HG02623 (cell line): ENCODE data around the gene MME.

ENCODE experiments used
- ATAC-seq: cut with Tn5 transposase; IDR thresholded peaks from one replicate; pipeline ENCODE4 v1.9.1; 2021; ENCODE audit warnings: moderate library complexity; ENCODE audit not compliant: unreplicated experiment

The MME gene

GRCh38 chr3:155079746-155080487, at the start of gene MME:
Gene MME (plus strand): TSS chr3:155080319. CDS start chr3:155084168, 3,849 bp downstream.
- ATAC-seq = no peak

DNA sequence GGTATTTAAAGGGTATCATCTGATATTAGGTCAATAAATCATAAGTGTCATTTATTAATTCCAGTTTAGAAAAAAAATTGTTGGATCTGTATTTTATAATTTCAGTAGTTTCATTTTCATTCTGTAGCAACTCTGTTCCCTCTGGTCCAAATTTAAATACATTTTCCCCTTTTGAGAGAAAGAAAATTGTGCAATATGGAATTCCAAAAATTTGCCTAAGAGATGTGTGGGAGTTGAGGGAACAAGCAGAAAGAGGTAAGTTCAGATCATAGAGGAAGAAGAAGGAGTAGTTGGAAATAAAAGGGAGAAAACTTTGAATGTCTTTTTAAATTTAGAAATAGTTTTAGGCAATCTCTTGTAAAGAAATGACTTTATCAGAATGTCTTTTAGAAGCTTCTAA, 48.9 kb upstream of the MME start:
- ATAC-seq = no peak

- ATAC-seq = no peak
Measured at GRCh38 chr3:155032918-155033317, 47.2 kb upstream of the MME start.

GRCh38 chr3:155034786-155035185, 45.3 kb upstream of the MME start:
- no peak for ATAC-seq

DNA sequence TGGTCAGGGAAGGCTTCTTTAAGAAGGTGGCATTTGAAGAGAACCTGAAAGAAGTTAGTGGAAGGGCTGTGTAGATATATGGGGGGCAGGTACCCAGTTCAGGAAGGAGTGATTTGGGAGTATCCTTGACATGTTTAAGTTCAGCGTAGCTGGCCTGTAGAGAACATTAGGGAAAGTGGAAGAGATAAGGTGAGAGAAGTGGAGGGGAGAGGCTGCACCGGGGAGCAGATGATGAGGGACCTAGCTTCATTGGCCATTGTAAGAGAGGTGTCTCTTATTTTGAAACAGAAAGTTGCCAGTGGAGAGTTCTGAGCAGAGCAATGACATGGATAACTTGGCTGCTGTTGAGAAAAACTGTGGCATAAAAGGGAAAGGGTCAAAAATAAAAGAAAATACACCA, 44.6 kb upstream of the MME start:
- no peak for ATAC-seq

GRCh38 chr3:155037508-155038202, 42.5 kb upstream of the MME start:
- no peak for ATAC-seq

DNA sequence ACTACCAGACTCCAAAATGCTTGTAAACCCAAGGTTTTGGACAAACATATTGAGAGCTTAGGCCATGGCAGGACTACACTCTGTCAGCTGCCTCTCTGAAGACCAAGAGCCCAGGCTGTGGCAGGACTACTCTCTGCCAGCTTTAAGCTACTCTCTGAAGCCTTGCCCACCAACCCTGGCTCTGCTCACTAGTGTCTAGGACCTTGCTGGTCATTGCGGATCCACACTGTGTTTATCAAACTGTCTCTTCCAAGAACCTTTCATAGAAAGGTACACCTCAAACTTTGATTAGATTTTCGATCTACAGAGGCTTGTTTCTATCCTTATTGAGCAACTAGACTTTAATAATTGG, 41.9 kb upstream of the MME start:
- no peak for ATAC-seq

- ATAC-seq = no peak
Measured at GRCh38 chr3:155046935-155047334, 33.2 kb upstream of the MME start.

DNA sequence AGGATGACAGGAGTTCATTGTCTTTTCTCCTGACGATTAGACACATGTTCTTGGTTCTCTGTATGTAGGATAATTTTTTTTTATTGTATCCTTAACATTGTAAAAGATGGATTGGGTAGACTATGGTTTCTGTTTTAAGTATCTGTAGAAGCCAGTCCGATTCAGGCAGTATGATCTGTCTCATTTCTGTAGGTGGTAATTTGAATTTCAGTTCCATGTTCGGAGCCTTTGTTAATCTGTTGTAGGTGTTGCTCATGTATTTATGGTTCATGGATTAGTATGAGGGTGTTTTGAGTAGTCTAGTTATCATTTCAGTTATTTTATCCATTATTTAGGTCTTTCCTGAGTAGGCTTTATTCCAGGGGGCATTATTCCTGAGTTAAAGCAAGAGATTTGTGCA, 32.4 kb upstream of the MME start:
- ATAC-seq = no peak

DNA sequence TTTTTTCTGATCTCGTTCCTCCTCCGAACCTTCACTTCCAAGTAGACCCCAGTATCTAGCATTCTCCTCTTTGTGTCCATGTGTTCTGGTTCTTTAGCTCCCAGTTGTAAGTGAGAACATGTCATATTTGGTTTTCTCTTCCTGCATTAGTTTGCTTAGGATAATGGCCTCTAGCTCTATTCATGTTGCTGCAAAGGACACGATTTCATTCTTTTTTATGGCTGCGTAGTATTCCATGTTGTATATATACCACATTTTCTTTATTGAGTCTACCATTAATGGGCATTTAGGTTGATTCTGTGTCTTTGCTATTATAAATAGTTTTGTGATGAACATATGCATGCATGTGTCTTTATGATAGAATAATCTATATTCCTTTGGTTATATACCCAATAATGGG, 30.2 kb upstream of the MME start:
- ATAC-seq = no peak

GRCh38 chr3:155052470-155052869, 27.6 kb upstream of the MME start:
- ATAC-seq = no peak

DNA sequence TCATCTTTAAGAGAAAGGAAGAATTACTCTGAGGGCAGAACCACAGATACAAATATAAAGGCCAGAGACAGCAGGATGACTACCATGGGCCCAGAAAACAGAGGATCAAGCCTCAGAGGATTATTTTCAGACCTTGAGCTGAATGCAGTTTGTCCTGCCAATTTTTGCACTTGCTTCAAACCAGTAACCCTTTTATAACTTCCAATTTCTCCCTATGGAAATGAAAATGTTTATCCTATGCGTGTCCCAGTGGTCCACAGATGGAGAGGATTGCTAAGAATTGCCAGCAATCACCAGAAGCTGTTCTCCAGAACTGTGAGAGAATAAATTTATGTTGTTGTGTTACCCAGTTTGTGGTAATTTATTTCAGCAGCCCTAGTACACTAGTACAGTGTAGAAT, 26.4 kb upstream of the MME start:
- ATAC-seq = no peak

DNA sequence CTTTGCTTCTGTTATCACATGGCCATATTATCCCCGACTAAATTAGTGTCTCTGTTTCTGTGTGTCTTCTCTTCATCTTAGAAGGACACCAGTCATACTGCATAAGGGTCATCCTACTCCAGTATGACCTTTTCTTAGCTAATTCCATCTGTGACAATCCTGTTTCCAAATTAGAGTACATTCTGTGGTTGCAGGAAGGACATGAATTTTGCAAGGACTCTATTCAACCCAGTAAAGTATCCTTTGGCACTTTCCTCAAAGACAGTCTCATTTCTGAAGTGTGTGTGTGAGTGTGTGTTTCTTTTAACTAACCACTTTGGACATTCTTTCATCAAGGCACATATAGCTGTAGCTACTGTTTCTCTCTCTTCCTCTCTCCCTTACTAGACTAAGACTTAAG, 15.2 kb upstream of the MME start:
- no peak for ATAC-seq

DNA sequence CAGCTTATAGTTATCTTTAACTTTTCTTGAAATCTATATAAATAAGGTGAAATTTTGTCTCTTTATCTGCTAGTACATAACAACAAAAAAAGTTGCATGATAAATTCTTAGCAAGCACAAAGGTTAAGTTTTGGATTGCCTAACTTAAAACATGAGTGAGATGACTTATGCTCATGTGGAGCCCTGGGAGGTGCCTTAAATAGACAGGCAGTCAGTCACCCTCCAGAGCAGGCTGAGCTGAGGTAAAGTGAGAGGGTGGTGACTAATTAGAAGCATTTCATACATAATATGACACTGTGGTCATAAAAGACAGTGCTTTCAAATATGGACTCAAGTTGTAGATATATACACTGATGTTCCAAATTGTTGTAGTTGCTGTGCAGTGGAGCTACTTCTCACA, 14.6 kb upstream of the MME start:
- ATAC-seq = no peak

DNA sequence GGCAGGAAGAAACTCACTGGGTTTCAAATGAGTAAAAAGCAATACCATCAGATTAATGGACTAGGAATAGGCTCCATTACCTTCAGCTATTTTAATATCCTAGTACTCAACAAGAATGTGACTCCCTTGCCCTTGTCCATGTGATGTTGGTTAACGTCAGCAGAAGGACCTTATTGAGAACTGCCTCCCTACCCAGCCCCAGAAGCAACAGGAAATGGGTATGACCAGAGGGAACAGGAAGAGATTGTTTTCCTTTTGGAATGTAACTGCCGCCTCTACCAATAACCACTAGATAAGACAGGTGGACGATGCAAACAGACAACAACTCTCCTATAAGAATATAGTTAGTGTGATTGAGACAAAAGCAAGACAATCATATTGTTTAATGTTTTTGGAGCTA, 10.4 kb upstream of the MME start:
- no peak for ATAC-seq

DNA sequence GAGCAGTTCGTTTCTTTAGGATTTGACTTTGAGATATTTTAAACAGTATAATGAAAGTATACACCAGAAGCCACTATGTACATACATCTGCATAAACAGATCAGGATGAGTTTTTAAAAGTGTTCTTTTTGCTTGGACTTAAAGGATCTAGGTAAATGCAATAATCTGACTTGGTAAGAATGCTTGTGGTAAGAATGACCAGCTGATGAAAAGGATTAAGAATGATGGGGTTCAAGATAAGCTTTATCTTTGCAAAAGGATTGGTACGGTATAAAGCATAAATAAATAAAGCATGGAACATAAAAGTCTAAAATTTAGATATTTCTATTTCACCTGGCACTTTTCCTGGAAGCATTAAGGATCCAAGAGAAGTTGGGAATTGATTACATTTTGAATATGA, 9.8 kb upstream of the MME start:
- ATAC-seq = no peak

GRCh38 chr3:155070932-155071387, 9.2 kb upstream of the MME start:
- ATAC-seq = no peak

DNA sequence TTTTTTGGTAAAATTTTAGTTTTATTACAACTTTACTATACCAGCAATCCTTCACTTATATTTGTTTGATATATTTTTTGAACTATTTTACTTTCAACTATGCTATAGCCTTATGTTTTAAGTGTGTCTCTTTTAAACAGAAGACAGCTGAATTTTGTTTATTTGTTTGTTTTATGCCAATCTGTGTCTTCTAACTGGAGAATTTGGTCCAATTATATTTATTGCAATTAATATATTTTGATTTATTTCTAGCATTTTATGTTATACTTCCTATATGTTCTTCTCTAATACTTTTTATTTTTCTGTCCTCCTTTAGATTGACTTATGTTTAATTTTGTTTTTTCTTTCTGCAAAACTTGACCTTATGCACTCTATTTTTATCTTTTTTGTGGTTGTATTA, 4.9 kb upstream of the MME start:
- no peak for ATAC-seq

DNA sequence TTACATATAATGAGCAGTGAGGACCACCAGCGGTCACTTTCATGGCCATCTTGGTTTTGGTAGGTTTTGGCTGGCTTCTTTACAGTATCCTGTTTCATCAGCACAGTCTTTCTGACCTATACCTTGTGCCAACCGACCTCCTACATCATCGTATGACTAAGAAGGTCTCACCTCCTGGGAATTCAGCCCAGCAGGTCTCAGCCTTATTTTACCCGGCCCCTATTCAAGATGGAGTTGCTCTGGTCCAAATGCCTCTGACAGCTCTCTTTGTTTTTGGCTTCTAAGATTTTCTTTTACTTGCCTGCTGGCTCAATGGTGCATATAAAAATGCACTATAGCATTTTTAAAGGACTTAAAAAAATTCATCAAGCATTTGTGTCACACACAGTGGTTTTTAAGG, 3.2 kb upstream of the MME start:
- no peak for ATAC-seq

DNA sequence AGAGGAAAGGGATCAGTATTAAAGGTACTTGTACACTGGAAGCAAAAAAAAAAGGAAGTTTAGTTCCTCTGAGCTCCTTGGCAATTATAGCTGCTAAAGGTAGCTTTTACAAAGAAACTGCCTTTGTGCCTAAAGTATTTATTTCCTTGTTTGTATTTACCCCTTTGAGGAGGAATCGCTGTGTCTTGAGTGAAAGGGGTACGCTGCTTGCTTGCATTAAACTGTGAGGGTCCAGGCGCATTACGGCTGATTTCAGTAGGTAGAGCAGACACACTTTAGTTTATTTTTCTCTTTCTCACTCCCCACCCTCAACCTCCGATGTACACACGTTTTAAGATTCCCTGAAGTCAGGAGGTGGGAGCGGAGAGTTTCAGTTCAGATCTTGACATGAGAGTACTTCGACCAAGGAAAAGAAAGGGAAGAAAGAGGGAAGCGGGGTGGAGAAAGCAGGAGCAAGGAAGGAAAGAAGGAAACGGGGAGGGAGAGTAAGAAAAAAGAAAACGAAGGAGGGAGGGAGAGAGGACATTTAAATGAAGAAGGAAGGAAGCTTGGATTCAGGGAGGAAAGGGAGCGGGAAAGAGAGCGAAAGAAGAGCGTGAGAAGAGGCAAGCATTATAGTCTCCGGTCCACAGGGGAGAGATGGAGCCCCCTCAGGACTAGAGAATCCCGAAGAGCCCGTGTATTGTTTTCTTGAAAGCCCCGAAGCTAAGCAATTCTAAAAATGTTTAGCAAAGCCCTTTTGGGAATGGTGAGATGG, 1.2 kb upstream of the MME start:
- ATAC-seq = no peak

- ATAC-seq = no peak
Measured at GRCh38 chr3:155079468-155079745, 712 bp upstream of the MME start.

DNA sequence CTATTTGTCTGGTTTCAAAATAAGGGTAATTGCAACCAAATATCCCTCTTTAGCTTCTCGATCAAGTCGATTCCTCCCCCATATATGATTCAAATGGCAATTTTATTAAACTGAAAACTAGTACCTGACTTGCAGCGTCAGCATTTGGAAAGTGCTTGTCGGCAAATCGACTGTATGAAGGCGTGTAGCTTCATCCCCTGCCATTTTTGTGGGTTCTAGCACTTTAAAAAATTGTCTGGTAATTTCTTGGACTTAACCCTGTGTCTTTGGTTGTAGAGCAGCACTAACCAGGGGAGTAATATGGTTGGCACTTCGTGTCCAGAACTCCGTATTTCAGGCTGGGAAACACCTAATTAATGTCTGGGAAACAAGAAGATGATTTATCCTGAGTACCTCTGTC, 573 bp downstream of the MME start:
- ATAC-seq = no peak
